HEK293 (cell line): Measurements from ENCODE around the gene R3HDM4.

Experiments
- CTCF ChIA-PET: fragments of 350-600 bp; formaldehyde crosslinking; extraction: SDS; loops from one replicate; lab custom pipeline; 2021; ENCODE audit warnings: antibody characterized with exemption; lab: Yijun Ruan, JAX
- POLR2A ChIA-PET: fragments of 300-600 bp; formaldehyde crosslinking; extraction: SDS; loops from one replicate; lab custom pipeline; 2020; ENCODE audit warnings: antibody characterized with exemption, inconsistent platforms; lab: Yijun Ruan, JAX
- H3K27ac ChIP-seq: fragments of 200-500 bp; sonication (Bioruptor generic); 2 replicates; pipeline ENCODE4 v1.5.1; 2014; ENCODE audit warnings: low read depth, low read length, control low read depth, inconsistent platforms; ENCODE audit errors: extremely low read depth
- H3K36me3 ChIP-seq, 2 experiments: fragments of 200-500 bp in 1 of 2; sonication (Bioruptor generic) in 1 of 2; 1 replicate in 1 of 2; 2 replicates in 1 of 2; pipeline ENCODE4 v1.5.1; 2014 to 2017; ENCODE audit warnings: inconsistent platforms in 2 of 2, low read length in 2 of 2; ENCODE audit not compliant: control insufficient read depth in 2 of 2, insufficient read depth in 1 of 2
- H3K4me1 ChIP-seq: fragments of 200-500 bp; sonication (Bioruptor generic); 2 replicates; pipeline ENCODE4 v1.5.1; 2014; ENCODE audit warnings: mild to moderate bottlenecking, low read length, inconsistent platforms; ENCODE audit not compliant: control insufficient read depth, insufficient read depth
- H3K4me3 ChIP-seq: 2 replicates; pipeline ENCODE4 v1.5.1; 2011; ENCODE audit warnings: low read depth, mild to moderate bottlenecking, control low read depth, low read length, moderate library complexity
- H3K9me3 ChIP-seq: fragments of 200-500 bp; sonication (Bioruptor generic); 2 replicates; pipeline ENCODE4 v1.5.1; 2014; ENCODE audit warnings: low read depth, low read length, inconsistent platforms; ENCODE audit not compliant: control insufficient read depth, insufficient read depth
- GLI4 ChIP-seq: fragments of 450-650 bp; formaldehyde crosslinking; IDR thresholded peaks from 2 replicates; pipeline ENCODE4 v1.5.1; 2016; ENCODE audit warnings: missing biosample characterization, missing genetic modification characterization
- MYNN ChIP-seq: fragments of 450-650 bp; formaldehyde crosslinking; IDR thresholded peaks from 2 replicates; pipeline ENCODE4 v1.5.1; 2016; ENCODE audit warnings: missing biosample characterization, missing genetic modification characterization, borderline replicate concordance
- SALL2 ChIP-seq: fragments of 450-650 bp; formaldehyde crosslinking; IDR thresholded peaks from 2 replicates; pipeline ENCODE4 v1.5.0; 2017; ENCODE audit warnings: missing biosample characterization, mild to moderate bottlenecking, missing genetic modification characterization, borderline replicate concordance
- SCRT1 ChIP-seq: fragments of 450-650 bp; formaldehyde crosslinking; IDR thresholded peaks from 2 replicates; pipeline ENCODE4 v1.5.1; 2016; ENCODE audit warnings: missing biosample characterization, missing genetic modification characterization, borderline replicate concordance
- ZBTB17 ChIP-seq: fragments of 450-650 bp; formaldehyde crosslinking; IDR thresholded peaks from 2 replicates; pipeline ENCODE4 v1.5.1; 2016; ENCODE audit warnings: missing biosample characterization, missing genetic modification characterization
- ZFP69B ChIP-seq: fragments of 450-650 bp; formaldehyde crosslinking; IDR thresholded peaks from 2 replicates; pipeline ENCODE4 v1.5.1; 2016; ENCODE audit warnings: missing biosample characterization, missing genetic modification characterization
- ZNF157 ChIP-seq: fragments of 450-650 bp; formaldehyde crosslinking; IDR thresholded peaks from 2 replicates; pipeline ENCODE4 v1.5.1; 2016; ENCODE audit warnings: missing biosample characterization, missing genetic modification characterization
- ZNF169 ChIP-seq: fragments of 450-650 bp; formaldehyde crosslinking; IDR thresholded peaks from 2 replicates; pipeline ENCODE4 v1.5.1; 2016; ENCODE audit warnings: missing biosample characterization, missing genetic modification characterization
- ZNF19 ChIP-seq: fragments of 450-650 bp; formaldehyde crosslinking; IDR thresholded peaks from 2 replicates; pipeline ENCODE4; 2016; ENCODE audit warnings: missing biosample characterization, missing genetic modification characterization, low read depth
- ZNF341 ChIP-seq: fragments of 450-650 bp; formaldehyde crosslinking; IDR thresholded peaks from 2 replicates; pipeline ENCODE4; 2016; ENCODE audit warnings: low read depth, missing biosample characterization, missing genetic modification characterization
- ZNF600 ChIP-seq: fragments of 450-650 bp; formaldehyde crosslinking; IDR thresholded peaks from 2 replicates; pipeline ENCODE4 v1.5.1; 2016; ENCODE audit warnings: missing biosample characterization, missing genetic modification characterization
- TF ChIP-seq, protein P1 (sequence below): fragments of 450-650 bp; formaldehyde crosslinking; IDR thresholded peaks from 2 replicates; pipeline ENCODE4 v1.5.1; 2016; ENCODE audit warnings: missing biosample characterization, missing genetic modification characterization
- TF ChIP-seq, protein P2 (sequence below): fragments of 450-650 bp; formaldehyde crosslinking; IDR thresholded peaks from 2 replicates; pipeline ENCODE4 v1.5.1; 2016; ENCODE audit warnings: missing biosample characterization, missing genetic modification characterization, borderline replicate concordance
- TF ChIP-seq, protein P3 (sequence below): fragments of 450-650 bp; formaldehyde crosslinking; IDR thresholded peaks from 2 replicates; pipeline ENCODE4 v1.5.1; 2016; ENCODE audit warnings: missing biosample characterization, missing genetic modification characterization
- TF ChIP-seq, protein P4 (sequence below): sonication (generic); formaldehyde crosslinking; IDR thresholded peaks from 2 replicates; pipeline ENCODE4 v1.8.1; 2022; ENCODE audit warnings: mild to moderate bottlenecking, moderate library complexity, missing genetic modification reagents
- TF ChIP-seq, protein P5 (sequence below): fragments of 450-650 bp; formaldehyde crosslinking; IDR thresholded peaks from 2 replicates; pipeline ENCODE4 v1.5.1; 2016; ENCODE audit warnings: missing biosample characterization, missing genetic modification characterization
- TF ChIP-seq, protein P6 (sequence below): fragments of 450-650 bp; formaldehyde crosslinking; IDR thresholded peaks from 2 replicates; pipeline ENCODE4 v1.5.1; 2016; ENCODE audit warnings: missing biosample characterization, missing genetic modification characterization, low read depth
- TF ChIP-seq, protein P7 (sequence below): fragments of 450-650 bp; IDR thresholded peaks from 2 replicates; pipeline ENCODE4 v1.5.1; 2018; ENCODE audit warnings: missing biosample characterization, mild to moderate bottlenecking, missing genetic modification characterization

R3HDM4 gene

DNA sequence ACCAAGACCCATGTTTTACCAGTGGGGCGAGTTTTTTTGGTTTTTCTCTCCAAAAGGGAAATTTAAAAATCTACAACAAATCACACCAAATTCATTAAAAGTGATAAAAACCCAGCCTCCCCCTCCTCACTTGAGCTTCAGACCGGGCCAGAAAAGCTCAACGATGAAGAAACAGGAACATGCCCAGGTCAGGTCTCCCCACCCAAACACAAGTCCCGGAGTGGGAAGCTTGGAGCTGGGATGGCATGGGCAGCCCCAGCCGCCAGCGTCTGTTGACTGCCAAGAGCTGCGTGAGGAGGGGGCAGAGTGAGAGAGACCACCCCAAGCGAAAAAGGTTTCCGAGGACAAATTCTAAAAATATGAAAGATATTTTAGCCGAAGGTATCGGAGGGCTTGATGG is 16.0 kb downstream of the R3HDM4 start:
- H3K36me3 ChIP-seq, result peaks cover 0 to 15% of the 10 kb centered on the region in 2 experiments; a peak in 1 of 3 replicates
- no peak for TF ChIP-seq ZNF169 (tag by site-specific recombination)
- TF ChIP-seq, protein P1, sequence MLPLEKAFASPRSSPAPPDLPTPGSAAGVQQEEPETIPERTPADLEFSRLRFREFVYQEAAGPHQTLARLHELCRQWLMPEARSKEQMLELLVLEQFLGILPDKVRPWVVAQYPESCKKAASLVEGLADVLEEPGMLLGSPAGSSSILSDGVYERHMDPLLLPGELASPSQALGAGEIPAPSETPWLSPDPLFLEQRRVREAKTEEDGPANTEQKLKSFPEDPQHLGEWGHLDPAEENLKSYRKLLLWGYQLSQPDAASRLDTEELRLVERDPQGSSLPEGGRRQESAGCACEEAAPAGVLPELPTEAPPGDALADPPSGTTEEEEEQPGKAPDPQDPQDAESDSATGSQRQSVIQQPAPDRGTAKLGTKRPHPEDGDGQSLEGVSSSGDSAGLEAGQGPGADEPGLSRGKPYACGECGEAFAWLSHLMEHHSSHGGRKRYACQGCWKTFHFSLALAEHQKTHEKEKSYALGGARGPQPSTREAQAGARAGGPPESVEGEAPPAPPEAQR (tag by site-specific recombination), result no peak
- TF ChIP-seq ZNF341 (tag by site-specific recombination), result no peak
- no peak for TF ChIP-seq ZNF600
- TF ChIP-seq, protein P2, sequence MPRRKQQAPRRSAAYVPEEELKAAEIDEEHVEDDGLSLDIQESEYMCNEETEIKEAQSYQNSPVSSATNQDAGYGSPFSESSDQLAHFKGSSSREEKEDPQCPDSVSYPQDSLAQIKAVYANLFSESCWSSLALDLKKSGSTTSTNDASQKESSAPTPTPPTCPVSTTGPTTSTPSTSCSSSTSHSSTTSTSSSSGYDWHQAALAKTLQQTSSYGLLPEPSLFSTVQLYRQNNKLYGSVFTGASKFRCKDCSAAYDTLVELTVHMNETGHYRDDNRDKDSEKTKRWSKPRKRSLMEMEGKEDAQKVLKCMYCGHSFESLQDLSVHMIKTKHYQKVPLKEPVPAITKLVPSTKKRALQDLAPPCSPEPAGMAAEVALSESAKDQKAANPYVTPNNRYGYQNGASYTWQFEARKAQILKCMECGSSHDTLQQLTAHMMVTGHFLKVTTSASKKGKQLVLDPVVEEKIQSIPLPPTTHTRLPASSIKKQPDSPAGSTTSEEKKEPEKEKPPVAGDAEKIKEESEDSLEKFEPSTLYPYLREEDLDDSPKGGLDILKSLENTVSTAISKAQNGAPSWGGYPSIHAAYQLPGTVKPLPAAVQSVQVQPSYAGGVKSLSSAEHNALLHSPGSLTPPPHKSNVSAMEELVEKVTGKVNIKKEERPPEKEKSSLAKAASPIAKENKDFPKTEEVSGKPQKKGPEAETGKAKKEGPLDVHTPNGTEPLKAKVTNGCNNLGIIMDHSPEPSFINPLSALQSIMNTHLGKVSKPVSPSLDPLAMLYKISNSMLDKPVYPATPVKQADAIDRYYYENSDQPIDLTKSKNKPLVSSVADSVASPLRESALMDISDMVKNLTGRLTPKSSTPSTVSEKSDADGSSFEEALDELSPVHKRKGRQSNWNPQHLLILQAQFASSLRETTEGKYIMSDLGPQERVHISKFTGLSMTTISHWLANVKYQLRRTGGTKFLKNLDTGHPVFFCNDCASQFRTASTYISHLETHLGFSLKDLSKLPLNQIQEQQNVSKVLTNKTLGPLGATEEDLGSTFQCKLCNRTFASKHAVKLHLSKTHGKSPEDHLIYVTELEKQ (tag by site-specific recombination), result no peak
- no peak for TF ChIP-seq ZNF19 (tag by site-specific recombination)
- TF ChIP-seq SALL2 (tag by site-specific recombination), result no peak
- TF ChIP-seq ZBTB17, result no peak
- TF ChIP-seq, protein P3, sequence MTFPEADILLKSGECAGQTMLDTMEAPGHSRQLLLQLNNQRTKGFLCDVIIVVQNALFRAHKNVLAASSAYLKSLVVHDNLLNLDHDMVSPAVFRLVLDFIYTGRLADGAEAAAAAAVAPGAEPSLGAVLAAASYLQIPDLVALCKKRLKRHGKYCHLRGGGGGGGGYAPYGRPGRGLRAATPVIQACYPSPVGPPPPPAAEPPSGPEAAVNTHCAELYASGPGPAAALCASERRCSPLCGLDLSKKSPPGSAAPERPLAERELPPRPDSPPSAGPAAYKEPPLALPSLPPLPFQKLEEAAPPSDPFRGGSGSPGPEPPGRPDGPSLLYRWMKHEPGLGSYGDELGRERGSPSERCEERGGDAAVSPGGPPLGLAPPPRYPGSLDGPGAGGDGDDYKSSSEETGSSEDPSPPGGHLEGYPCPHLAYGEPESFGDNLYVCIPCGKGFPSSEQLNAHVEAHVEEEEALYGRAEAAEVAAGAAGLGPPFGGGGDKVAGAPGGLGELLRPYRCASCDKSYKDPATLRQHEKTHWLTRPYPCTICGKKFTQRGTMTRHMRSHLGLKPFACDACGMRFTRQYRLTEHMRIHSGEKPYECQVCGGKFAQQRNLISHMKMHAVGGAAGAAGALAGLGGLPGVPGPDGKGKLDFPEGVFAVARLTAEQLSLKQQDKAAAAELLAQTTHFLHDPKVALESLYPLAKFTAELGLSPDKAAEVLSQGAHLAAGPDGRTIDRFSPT (tag by site-specific recombination), result no peak
- TF ChIP-seq, protein P4, sequence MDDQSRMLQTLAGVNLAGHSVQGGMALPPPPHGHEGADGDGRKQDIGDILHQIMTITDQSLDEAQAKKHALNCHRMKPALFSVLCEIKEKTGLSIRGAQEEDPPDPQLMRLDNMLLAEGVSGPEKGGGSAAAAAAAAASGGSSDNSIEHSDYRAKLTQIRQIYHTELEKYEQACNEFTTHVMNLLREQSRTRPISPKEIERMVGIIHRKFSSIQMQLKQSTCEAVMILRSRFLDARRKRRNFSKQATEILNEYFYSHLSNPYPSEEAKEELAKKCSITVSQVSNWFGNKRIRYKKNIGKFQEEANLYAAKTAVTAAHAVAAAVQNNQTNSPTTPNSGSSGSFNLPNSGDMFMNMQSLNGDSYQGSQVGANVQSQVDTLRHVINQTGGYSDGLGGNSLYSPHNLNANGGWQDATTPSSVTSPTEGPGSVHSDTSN (CRISPR knock-in tag), result no peak
- TF ChIP-seq, protein P5, sequence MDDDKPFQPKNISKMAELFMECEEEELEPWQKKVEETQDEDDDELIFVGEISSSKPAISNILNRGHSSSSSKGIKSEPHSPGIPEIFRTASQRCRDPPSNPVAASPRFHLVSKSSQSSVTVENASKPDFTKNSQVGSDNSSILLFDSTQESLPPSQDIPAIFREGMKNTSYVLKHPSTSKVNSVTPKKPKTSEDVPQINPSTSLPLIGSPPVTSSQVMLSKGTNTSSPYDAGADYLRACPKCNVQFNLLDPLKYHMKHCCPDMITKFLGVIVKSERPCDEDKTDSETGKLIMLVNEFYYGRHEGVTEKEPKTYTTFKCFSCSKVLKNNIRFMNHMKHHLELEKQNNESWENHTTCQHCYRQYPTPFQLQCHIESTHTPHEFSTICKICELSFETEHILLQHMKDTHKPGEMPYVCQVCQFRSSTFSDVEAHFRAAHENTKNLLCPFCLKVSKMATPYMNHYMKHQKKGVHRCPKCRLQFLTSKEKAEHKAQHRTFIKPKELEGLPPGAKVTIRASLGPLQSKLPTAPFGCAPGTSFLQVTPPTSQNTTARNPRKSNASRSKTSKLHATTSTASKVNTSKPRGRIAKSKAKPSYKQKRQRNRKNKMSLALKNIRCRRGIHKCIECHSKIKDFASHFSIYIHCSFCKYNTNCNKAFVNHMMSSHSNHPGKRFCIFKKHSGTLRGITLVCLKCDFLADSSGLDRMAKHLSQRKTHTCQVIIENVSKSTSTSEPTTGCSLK (tag by site-specific recombination), result no peak
- TF ChIP-seq, all 188 proteins: peak for 0
- ChIA-PET POLR2A (interaction anchor here (1.7 kb wide), 1 partner anchor 12 kb away, joined by 8 read pairs; no protein-coding TSS in a partner anchor), CTCF (no interaction called here)
- Histone ChIP-seq H3K4me1 (no peaks in the 10 kb centered on the region), H3K9me3 (no peaks in the 10 kb centered on the region), H3K4me3 (no peak overlapping the region), H3K27ac (no peak overlapping the region)

DNA sequence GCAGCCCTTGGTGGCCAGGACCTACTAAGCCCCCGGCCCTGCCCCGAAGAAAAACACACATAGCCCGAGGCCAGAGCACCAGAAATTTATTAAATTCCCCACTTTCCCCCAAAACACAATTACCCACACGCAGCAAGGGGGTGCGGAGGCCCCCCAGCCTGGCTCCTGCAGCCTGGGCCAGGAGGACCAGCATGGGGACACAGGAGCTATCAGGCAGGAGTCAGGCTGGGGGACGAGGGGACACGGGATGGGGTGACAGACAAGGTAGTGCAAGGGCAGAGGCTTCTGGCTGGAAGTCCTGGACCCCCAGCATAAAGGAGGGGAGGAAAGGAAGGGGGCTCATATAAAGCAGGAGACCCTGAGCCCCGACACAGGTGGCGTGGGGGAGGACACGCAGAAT is 16.6 kb downstream of the R3HDM4 start:
- no peaks in the 10 kb centered on the region for H3K9me3 ChIP-seq
- TF ChIP-seq, protein P6, sequence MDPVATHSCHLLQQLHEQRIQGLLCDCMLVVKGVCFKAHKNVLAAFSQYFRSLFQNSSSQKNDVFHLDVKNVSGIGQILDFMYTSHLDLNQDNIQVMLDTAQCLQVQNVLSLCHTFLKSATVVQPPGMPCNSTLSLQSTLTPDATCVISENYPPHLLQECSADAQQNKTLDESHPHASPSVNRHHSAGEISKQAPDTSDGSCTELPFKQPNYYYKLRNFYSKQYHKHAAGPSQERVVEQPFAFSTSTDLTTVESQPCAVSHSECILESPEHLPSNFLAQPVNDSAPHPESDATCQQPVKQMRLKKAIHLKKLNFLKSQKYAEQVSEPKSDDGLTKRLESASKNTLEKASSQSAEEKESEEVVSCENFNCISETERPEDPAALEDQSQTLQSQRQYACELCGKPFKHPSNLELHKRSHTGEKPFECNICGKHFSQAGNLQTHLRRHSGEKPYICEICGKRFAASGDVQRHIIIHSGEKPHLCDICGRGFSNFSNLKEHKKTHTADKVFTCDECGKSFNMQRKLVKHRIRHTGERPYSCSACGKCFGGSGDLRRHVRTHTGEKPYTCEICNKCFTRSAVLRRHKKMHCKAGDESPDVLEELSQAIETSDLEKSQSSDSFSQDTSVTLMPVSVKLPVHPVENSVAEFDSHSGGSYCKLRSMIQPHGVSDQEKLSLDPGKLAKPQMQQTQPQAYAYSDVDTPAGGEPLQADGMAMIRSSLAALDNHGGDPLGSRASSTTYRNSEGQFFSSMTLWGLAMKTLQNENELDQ (tag by site-specific recombination), result no peak
- TF ChIP-seq, protein P7, sequence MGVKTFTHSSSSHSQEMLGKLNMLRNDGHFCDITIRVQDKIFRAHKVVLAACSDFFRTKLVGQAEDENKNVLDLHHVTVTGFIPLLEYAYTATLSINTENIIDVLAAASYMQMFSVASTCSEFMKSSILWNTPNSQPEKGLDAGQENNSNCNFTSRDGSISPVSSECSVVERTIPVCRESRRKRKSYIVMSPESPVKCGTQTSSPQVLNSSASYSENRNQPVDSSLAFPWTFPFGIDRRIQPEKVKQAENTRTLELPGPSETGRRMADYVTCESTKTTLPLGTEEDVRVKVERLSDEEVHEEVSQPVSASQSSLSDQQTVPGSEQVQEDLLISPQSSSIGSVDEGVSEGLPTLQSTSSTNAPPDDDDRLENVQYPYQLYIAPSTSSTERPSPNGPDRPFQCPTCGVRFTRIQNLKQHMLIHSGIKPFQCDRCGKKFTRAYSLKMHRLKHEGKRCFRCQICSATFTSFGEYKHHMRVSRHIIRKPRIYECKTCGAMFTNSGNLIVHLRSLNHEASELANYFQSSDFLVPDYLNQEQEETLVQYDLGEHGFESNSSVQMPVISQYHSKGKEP (tag by site-specific recombination), result no peak
- no peak for TF ChIP-seq ZNF157 (tag by site-specific recombination)
- TF ChIP-seq ZFP69B (tag by site-specific recombination), result no peak
- no peak for TF ChIP-seq SCRT1 (tag by site-specific recombination)
- no peak for TF ChIP-seq GLI4 (tag by site-specific recombination)
- TF ChIP-seq MYNN (tag by site-specific recombination), result no peak
- TF ChIP-seq, all 188 proteins: peak for 0
- Histone ChIP-seq H3K36me3 (peaks cover 0 to 15% of the 10 kb centered on the region in 2 experiments; a peak in 1 of 3 replicates), H3K4me3 (no peak overlapping the region), H3K27ac (no peak overlapping the region), H3K4me1 (no peaks in the 10 kb centered on the region)
- POLR2A ChIA-PET, result no interaction called here
- CTCF ChIA-PET, result no interaction called here
